H1 (cell line): Measurements from ENCODE around the gene PHKA1. TPM values are rescaled to one million over a fixed set of nuclear protein-coding genes. Genes with fewer than 3 reads are reported as not detected.
"Not testable (repeated sequence)": the region's sequence is repeated elsewhere in the genome, so short reads cannot be mapped to it uniquely, and the experiment has no call there.

Experiments
- CTCF ChIA-PET: fragments of 300-600 bp; sonication (Branson Sonifier 250); formaldehyde crosslinking; loops from one replicate; lab custom pipeline; 2021; ENCODE audit not compliant: partially characterized antibody; lab: Charles Lee
- POLR2A ChIA-PET: fragments of 300-600 bp; sonication (Branson Sonifier 250); formaldehyde crosslinking; loops from one replicate; lab custom pipeline; 2021; ENCODE audit warnings: inconsistent platforms; ENCODE audit not compliant: partially characterized antibody; lab: Charles Lee
- DNase-seq, 2 experiments: peaks; one replicate each; pipeline versions ENCODE4 v3.0.0 to v3.0.0-alpha.2; 2010 to 2022; ENCODE audit warnings: low spot score in 2 of 2, low read depth in 1 of 2, mixed read lengths in 1 of 2
- FAIRE-seq: peaks from 2 replicates; lab custom pipeline; 2011; peaks lifted over from hg19 to GRCh38; lab: Jason Lieb, UNC
- H2AFZ ChIP-seq: 2 replicates; pipeline ENCODE4 v1.8.1; 2012; ENCODE audit warnings: low read length, inconsistent platforms
- H2AK5ac ChIP-seq: 2 replicates; pipeline ENCODE4 v1.6.1; 2013; ENCODE audit warnings: low read depth, low read length
- H2BK120ac ChIP-seq: replicated peaks from 2 replicates; pipeline ENCODE3; 2013; ENCODE audit warnings: low read depth, low read length, inconsistent platforms
- H2BK12ac ChIP-seq: 2 replicates; pipeline ENCODE4 v1.6.1; 2013; ENCODE audit warnings: low read depth, low read length
- H2BK15ac ChIP-seq: 2 replicates; pipeline ENCODE4 v1.6.1; 2013; ENCODE audit warnings: low read length
- H2BK20ac ChIP-seq: 2 replicates; pipeline ENCODE4 v1.6.1; 2013; ENCODE audit warnings: low read length
- H2BK5ac ChIP-seq: 2 replicates; pipeline ENCODE4 v1.6.1; 2013; ENCODE audit warnings: low read depth, low read length
- H3K14ac ChIP-seq: 2 replicates; pipeline ENCODE4 v1.6.1; 2013; ENCODE audit warnings: inconsistent platforms; ENCODE audit not compliant: insufficient read length
- H3K18ac ChIP-seq: 2 replicates; pipeline ENCODE4 v1.6.1; 2013; ENCODE audit warnings: low read length; ENCODE audit errors: extremely low read depth
- H3K23ac ChIP-seq: 2 replicates; pipeline ENCODE4 v1.6.1; 2013; ENCODE audit warnings: inconsistent platforms; ENCODE audit not compliant: insufficient read length
- H3K23me2 ChIP-seq: 2 replicates; pipeline ENCODE4 v1.6.1; 2013; ENCODE audit warnings: low read depth, low read length
- H3K27ac ChIP-seq: 2 replicates; pipeline ENCODE4 v1.6.1; 2011; ENCODE audit warnings: low read depth, low read length, inconsistent platforms
- H3K27me3 ChIP-seq, 4 experiments: replicated peaks in 1 of 4; 1 replicate in 1 of 4; 2 replicates in 3 of 4; pipeline versions ENCODE4 v1.6.1 to v1.8.1; 2011 to 2013; ENCODE audit warnings: low read length in 3 of 4, mild to moderate bottlenecking in 3 of 4, inconsistent platforms in 2 of 4, mixed read lengths in 2 of 4, moderate library complexity in 1 of 4; ENCODE audit not compliant: control insufficient read depth in 3 of 4, insufficient read depth in 3 of 4; ENCODE audit errors: extremely low read depth in 1 of 4
- H3K36me3 ChIP-seq, 4 experiments: 2 replicates each; pipeline versions ENCODE4 v1.6.1 to v1.8.1; 2011 to 2013; ENCODE audit warnings: mild to moderate bottlenecking in 4 of 4, low read length in 3 of 4, moderate library complexity in 2 of 4, control low read depth in 1 of 4, inconsistent platforms in 1 of 4; ENCODE audit not compliant: insufficient read depth in 4 of 4, control insufficient read depth in 2 of 4
- H3K4ac ChIP-seq: replicated peaks from 2 replicates; pipeline ENCODE3; 2013; ENCODE audit warnings: low read length, low read depth, mixed read lengths, inconsistent platforms; ENCODE audit not compliant: insufficient read length
- H3K4me1 ChIP-seq, 4 experiments: replicated peaks in 1 of 4; 1 replicate in 1 of 4; 2 replicates in 3 of 4; pipeline versions ENCODE4 v1.6.1 to v1.8.1; 2011 to 2013; ENCODE audit warnings: low read length in 3 of 4, inconsistent platforms in 2 of 4, mixed read lengths in 1 of 4; ENCODE audit not compliant: insufficient read depth in 4 of 4, control insufficient read depth in 3 of 4
- H3K4me2 ChIP-seq, 2 experiments: 2 replicates each; pipeline versions ENCODE4 v1.6.1 to v1.8.1; 2011 to 2013; ENCODE audit warnings: low read depth in 2 of 2, low read length in 2 of 2, control low read depth in 1 of 2, inconsistent platforms in 1 of 2, mild to moderate bottlenecking in 1 of 2; ENCODE audit not compliant: insufficient read depth in 1 of 2
- H3K4me3 ChIP-seq, 4 experiments: fragments of 200-600, 300-600 bp in 1 of 4; sonication (generic), shearing (Covaris generic), sonication (Bioruptor Twin) in 1 of 4; 2 replicates each; pipeline versions ENCODE4 v1.5.1 to v1.8.1; 2011 to 2016; ENCODE audit warnings: low read length in 4 of 4, low read depth in 3 of 4, control low read depth in 2 of 4, inconsistent platforms in 2 of 4, mild to moderate bottlenecking in 2 of 4, mixed read lengths in 1 of 4, moderate library complexity in 1 of 4; ENCODE audit not compliant: insufficient read depth in 2 of 4; ENCODE audit errors: extremely low read depth in 1 of 4
- H3K56ac ChIP-seq: replicated peaks from 2 replicates; pipeline ENCODE3; 2013; ENCODE audit warnings: low read depth, mild to moderate bottlenecking, mixed read lengths, low read length, inconsistent platforms; ENCODE audit not compliant: insufficient read length
- H3K79me1 ChIP-seq: 2 replicates; pipeline ENCODE4 v1.6.1; 2013; ENCODE audit warnings: low read depth, low read length, control low read depth
- H3K79me2 ChIP-seq, 2 experiments: 2 replicates each; pipeline versions ENCODE4 v1.6.1 to v1.8.1; 2012 to 2013; ENCODE audit warnings: low read length in 2 of 2, mild to moderate bottlenecking in 2 of 2, inconsistent platforms in 1 of 2; ENCODE audit not compliant: insufficient read depth in 2 of 2, control insufficient read depth in 1 of 2
- H3K9ac ChIP-seq, 4 experiments: replicated peaks in 1 of 4; 1 replicate in 1 of 4; 2 replicates in 3 of 4; pipeline versions ENCODE4 v1.6.1 to v1.8.1; 2011 to 2013; ENCODE audit warnings: low read depth in 3 of 4, low read length in 3 of 4, control low read depth in 2 of 4, mild to moderate bottlenecking in 2 of 4, moderate library complexity in 2 of 4, inconsistent platforms in 1 of 4; ENCODE audit errors: extremely low read depth in 1 of 4
- H3K9me3 ChIP-seq, 2 experiments: 2 replicates each; pipeline versions ENCODE4 v1.6.1 to v1.8.1; 2012 to 2013; ENCODE audit warnings: mild to moderate bottlenecking in 2 of 2, moderate library complexity in 2 of 2, control low read depth in 1 of 2, inconsistent platforms in 1 of 2, low read depth in 1 of 2, low read length in 1 of 2, mixed read lengths in 1 of 2; ENCODE audit not compliant: insufficient read depth in 2 of 2
- H4K20me1 ChIP-seq, 2 experiments: replicated peaks in 1 of 2; 2 replicates each; pipeline versions ENCODE3 to v1.8.1; 2011 to 2013; ENCODE audit warnings: inconsistent platforms in 2 of 2, low read length in 2 of 2, mild to moderate bottlenecking in 1 of 2; ENCODE audit not compliant: insufficient read depth in 2 of 2, control insufficient read depth in 1 of 2
- H4K5ac ChIP-seq: 2 replicates; pipeline ENCODE4 v1.6.1; 2013; ENCODE audit warnings: low read length, low read depth, mixed read lengths, inconsistent platforms; ENCODE audit not compliant: insufficient read length
- H4K8ac ChIP-seq: 2 replicates; pipeline ENCODE4 v1.8.0; 2013; ENCODE audit warnings: mild to moderate bottlenecking, moderate library complexity, low read length, inconsistent platforms; ENCODE audit not compliant: insufficient read depth; ENCODE audit errors: extremely low read depth
- H4K91ac ChIP-seq: replicated peaks from 2 replicates; pipeline ENCODE3; 2013; ENCODE audit warnings: low read length, mixed read lengths, inconsistent platforms; ENCODE audit not compliant: insufficient read length
- POU5F1 ChIP-seq: IDR thresholded peaks from 2 replicates; pipeline ENCODE4 v1.6.1; 2011; ENCODE audit warnings: low read depth, mild to moderate bottlenecking, low read length, moderate library complexity
- RFX5 ChIP-seq: IDR thresholded peaks from 2 replicates; pipeline ENCODE4 v1.6.1; 2011; ENCODE audit warnings: low read depth, low read length, improper control_type of control experiment, borderline replicate concordance
- WGBS, 2 experiments: shearing (Covaris generic) in 1 of 2; methylation state at CpG; one replicate each; pipeline versions ENCODE4 v1.1.6 to v1.1.7; 2013 to 2015; ENCODE audit warnings: low lambda C conversion rate in 2 of 2, mixed read lengths in 2 of 2, inconsistent platforms in 1 of 2, low coverage in 1 of 2, missing lambda C conversion rate in 1 of 2; ENCODE audit not compliant: insufficient replicate concordance in 2 of 2, insufficient coverage in 1 of 2, insufficient read length in 1 of 2; ENCODE audit errors: extremely low coverage in 1 of 2, missing lambda C conversion rate in 1 of 2; 5-methylcytosine and 5-hydroxymethylcytosine counted together
- polyA plus RNA-seq, 7 experiments: library from polyadenylated mRNA; depleted of rRNA in 3 of 7; stranded (reverse) in 5 of 7; unstranded in 2 of 7; fragments of >200 nt in 5 of 7; fragments of 200-250 nt in 2 of 7; gene quantifications; 1 replicate in 5 of 7; 2 replicates in 1 of 7; 4 replicates in 1 of 7; pipeline versions ENCODE4 v1.2.1 to v1.2.3, GENCODE V29; 2011 to 2013; ENCODE audit warnings: missing spikeins in 2 of 7, mixed read lengths in 2 of 7
- total RNA-seq: library from RNA; stranded (reverse); fragmentation: NEBNext Ultra II Directional; extraction: Animal tissue kit (Norgen Biotek cat#: 25700); gene quantifications from 2 replicates; pipeline ENCODE4 v1.2.1, GENCODE V29; 2021

Gene PHKA1
- total and polyA plus RNA-seq, 2 of the 8 experiments (the other 6 are each of a cell fraction or from before 2014, with no cell fraction given), result 4.2 to 7.2 TPM

- TF ChIP-seq POU5F1, result no peak
- no peak for TF ChIP-seq RFX5
- TF ChIP-seq, all 59 proteins: peak for 0
These were observed 147.7 kb downstream of the PHKA1 start (continued) for GRCh38 chrX:72566448-72566847.

GRCh38 chrX:72559655-72560054, 154.5 kb downstream of the PHKA1 start:
- H3K23me2 ChIP-seq, H3K9me3 ChIP-seq, H3K4me2 ChIP-seq, H3K4ac ChIP-seq, H3K79me1 ChIP-seq, H4K91ac ChIP-seq, H3K14ac ChIP-seq, H2BK15ac ChIP-seq, H3K18ac ChIP-seq, DNase-seq, CTCF ChIA-PET, H2AFZ ChIP-seq, H4K20me1 ChIP-seq, H3K4me1 ChIP-seq, H3K79me2 ChIP-seq, H3K36me3 ChIP-seq, H2BK12ac ChIP-seq, H2BK120ac ChIP-seq, H2AK5ac ChIP-seq, H3K27ac ChIP-seq, H4K8ac ChIP-seq, H3K4me3 ChIP-seq, H3K23ac ChIP-seq, H2BK5ac ChIP-seq, H3K9ac ChIP-seq, FAIRE-seq, POLR2A ChIA-PET, H3K56ac ChIP-seq, H2BK20ac ChIP-seq, H4K5ac ChIP-seq, H3K27me3 ChIP-seq: not testable (repeated sequence)
- no CpG with 5 or more reads among the region's 28 CpGs for WGBS, 2 experiments
